Panc1 (cell line): ENCODE data around the gene PPARGC1A.

Experiments
- POLR2AphosphoS5 ChIP-seq: IDR thresholded peaks from 2 replicates; pipeline ENCODE4 v1.6.1; 2012; ENCODE audit warnings: mild to moderate bottlenecking, low read depth, low read length, moderate library complexity
- SIN3A ChIP-seq: IDR thresholded peaks from 2 replicates; pipeline ENCODE4 v1.6.1; 2012; ENCODE audit warnings: low read depth, mild to moderate bottlenecking, low read length, moderate library complexity, borderline replicate concordance; ENCODE audit not compliant: insufficient read depth
- TCF7L2 ChIP-seq: IDR thresholded peaks from 2 replicates; pipeline ENCODE4 v1.6.1; 2011; ENCODE audit warnings: mild to moderate bottlenecking, low read depth, low read length, inconsistent platforms
- TF ChIP-seq, protein P1 (sequence below): fragments of 450-650 bp; IDR thresholded peaks from 2 replicates; pipeline ENCODE4 v1.5.1; 2017; ENCODE audit warnings: mild to moderate bottlenecking
- TF ChIP-seq, protein P2 (sequence below), 2 experiments: IDR thresholded peaks; 2 replicates each; pipeline ENCODE4 v1.6.1; 2011 to 2012; ENCODE audit warnings: low read depth in 2 of 2, control low read depth in 1 of 2, low read length in 1 of 2, mild to moderate bottlenecking in 1 of 2, moderate library complexity in 1 of 2; ENCODE audit not compliant: insufficient read depth in 1 of 2

DNA sequence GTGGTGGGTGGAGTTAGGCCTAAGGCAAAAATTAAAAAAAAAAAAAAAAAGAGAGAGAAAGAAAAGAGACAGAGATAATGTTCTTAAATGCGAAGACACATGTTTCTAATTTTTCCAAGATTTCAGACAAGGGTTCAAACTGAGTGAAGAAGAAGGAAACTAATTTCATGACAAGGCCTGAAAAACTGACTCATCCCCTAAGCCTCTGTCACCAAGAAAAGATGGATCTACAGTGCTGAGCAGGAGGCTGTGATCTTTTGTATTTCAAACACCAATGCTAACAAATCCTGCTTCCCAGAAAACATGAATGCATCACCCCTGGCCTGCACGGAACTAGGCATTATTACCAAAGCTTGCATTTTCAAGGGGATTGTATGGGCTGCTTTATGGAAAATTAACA lies 75.3 kb downstream of the PPARGC1A start:
- TF ChIP-seq, protein P1, sequence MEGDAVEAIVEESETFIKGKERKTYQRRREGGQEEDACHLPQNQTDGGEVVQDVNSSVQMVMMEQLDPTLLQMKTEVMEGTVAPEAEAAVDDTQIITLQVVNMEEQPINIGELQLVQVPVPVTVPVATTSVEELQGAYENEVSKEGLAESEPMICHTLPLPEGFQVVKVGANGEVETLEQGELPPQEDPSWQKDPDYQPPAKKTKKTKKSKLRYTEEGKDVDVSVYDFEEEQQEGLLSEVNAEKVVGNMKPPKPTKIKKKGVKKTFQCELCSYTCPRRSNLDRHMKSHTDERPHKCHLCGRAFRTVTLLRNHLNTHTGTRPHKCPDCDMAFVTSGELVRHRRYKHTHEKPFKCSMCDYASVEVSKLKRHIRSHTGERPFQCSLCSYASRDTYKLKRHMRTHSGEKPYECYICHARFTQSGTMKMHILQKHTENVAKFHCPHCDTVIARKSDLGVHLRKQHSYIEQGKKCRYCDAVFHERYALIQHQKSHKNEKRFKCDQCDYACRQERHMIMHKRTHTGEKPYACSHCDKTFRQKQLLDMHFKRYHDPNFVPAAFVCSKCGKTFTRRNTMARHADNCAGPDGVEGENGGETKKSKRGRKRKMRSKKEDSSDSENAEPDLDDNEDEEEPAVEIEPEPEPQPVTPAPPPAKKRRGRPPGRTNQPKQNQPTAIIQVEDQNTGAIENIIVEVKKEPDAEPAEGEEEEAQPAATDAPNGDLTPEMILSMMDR = no peak
- TF ChIP-seq TCF7L2 = no peak
- TF ChIP-seq, protein P2, sequence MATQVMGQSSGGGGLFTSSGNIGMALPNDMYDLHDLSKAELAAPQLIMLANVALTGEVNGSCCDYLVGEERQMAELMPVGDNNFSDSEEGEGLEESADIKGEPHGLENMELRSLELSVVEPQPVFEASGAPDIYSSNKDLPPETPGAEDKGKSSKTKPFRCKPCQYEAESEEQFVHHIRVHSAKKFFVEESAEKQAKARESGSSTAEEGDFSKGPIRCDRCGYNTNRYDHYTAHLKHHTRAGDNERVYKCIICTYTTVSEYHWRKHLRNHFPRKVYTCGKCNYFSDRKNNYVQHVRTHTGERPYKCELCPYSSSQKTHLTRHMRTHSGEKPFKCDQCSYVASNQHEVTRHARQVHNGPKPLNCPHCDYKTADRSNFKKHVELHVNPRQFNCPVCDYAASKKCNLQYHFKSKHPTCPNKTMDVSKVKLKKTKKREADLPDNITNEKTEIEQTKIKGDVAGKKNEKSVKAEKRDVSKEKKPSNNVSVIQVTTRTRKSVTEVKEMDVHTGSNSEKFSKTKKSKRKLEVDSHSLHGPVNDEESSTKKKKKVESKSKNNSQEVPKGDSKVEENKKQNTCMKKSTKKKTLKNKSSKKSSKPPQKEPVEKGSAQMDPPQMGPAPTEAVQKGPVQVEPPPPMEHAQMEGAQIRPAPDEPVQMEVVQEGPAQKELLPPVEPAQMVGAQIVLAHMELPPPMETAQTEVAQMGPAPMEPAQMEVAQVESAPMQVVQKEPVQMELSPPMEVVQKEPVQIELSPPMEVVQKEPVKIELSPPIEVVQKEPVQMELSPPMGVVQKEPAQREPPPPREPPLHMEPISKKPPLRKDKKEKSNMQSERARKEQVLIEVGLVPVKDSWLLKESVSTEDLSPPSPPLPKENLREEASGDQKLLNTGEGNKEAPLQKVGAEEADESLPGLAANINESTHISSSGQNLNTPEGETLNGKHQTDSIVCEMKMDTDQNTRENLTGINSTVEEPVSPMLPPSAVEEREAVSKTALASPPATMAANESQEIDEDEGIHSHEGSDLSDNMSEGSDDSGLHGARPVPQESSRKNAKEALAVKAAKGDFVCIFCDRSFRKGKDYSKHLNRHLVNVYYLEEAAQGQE (IDR thresholded peaks at IDR 0.05; ENCODE audit: insufficient read depth in 1 of 2, low read depth in 2 of 2, low read length in 1 of 2) = no peak
- TF ChIP-seq POLR2AphosphoS5 = no peak
- TF ChIP-seq SIN3A = no peak
